Measurements from ENCODE around the gene MED8. TPM values are rescaled to one million over a fixed set of nuclear protein-coding genes. Genes with fewer than 3 reads are reported as not detected.
A peak's percentile ranks its signal among the peaks of the same experiment; 100 is the strongest.

The MED8 gene
- total and polyA plus RNA-seq, 9 of the 15 experiments (the other 6 are each of a cell fraction or from before 2014, with no cell fraction given), result 23.0 to 120 (median 56.4) TPM

- TF ChIP-seq ZBTB7A (IDR thresholded peaks at IDR 0.05; ENCODE audit: borderline replicate concordance, control insufficient read depth, low read depth, low read length) (peak; percentile 87), TRIM24 (IDR thresholded peaks at IDR 0.05) (peak; percentile 60 to 76; a peak in 2 of 4 replicates), CXXC5 (CRISPR knock-in tag; IDR thresholded peaks at IDR 0.05) (no peak), HDAC2 (IDR thresholded peaks at IDR 0.05) (peak; percentile 56; the same call in 1 of the 2 replicates)
Measured at GRCh38 chr1:43345120-43345519, 44.5 kb downstream of the MED8 start (continued).

DNA sequence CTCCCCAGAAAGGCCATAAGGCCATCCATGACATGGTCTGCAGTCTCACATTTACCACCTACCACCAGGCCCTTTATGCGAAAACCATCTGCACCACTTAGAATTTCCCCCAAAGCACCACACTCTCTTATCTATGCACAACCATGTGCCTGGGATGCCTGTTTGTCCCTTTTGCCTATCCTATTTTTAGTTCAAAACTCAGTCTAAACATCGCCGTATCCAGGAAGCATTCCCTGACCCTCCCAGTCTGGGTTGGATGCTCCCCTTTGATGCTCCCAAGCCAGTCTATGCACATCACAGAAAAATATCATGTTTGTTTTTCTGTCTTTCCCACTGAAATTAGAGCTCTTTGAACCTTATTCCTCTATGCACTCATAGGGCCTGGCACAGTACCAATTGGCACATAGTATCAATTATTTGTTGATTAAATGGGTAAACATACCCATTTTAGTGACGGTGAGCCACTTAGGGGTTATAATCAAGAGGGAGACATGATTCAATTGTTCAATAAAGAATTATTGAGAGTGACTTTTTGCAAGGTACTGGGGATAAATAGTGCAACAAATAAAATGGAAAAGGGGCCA is 45.2 kb downstream of the MED8 start:
- no TSS peak for BruUV-seq (replicated peaks)
- no peaks in the 10 kb centered on the region for H3K9me3 ChIP-seq (replicated peaks; ENCODE audit: control insufficient read depth, insufficient read depth, low read depth, low read length)
- TF ChIP-seq ZBTB1 (CRISPR knock-in tag; IDR thresholded peaks at IDR 0.05; ENCODE audit: borderline replicate concordance, low read depth), result no peak
- peak in 1 of 2 experiments; percentile 51; a peak in 2 of 4 replicates for TF ChIP-seq HDAC1 (IDR thresholded peaks at IDR 0.05)
- no peak for TF ChIP-seq XRCC4 (IDR thresholded peaks at IDR 0.05; ENCODE audit: extremely low read depth, insufficient read depth, insufficient read length)
- no peak for TF ChIP-seq PTTG1 (tag; IDR thresholded peaks at IDR 0.05; ENCODE audit: low read depth)
- TF ChIP-seq TCFL5 (CRISPR knock-in tag; conservative IDR thresholded peaks at IDR 0.05), result no peak
- TF ChIP-seq ETV1 (tag; conservative IDR thresholded peaks at IDR 0.05; ENCODE audit: low read depth), result no peak
- TF ChIP-seq TAL1 (IDR thresholded peaks at IDR 0.05), result peak; percentile 40; the same call in 1 of the 2 replicates
- no peak for TF ChIP-seq SAFB (IDR thresholded peaks at IDR 0.05; ENCODE audit: borderline replicate concordance, low read depth, low read length)
- no peak for TF ChIP-seq ZNF274 (IDR thresholded peaks at IDR 0.05; ENCODE audit: borderline replicate concordance, low read depth, low read length)
- TF ChIP-seq KLF1 (tag; IDR thresholded peaks at IDR 0.05), result no peak
- TF ChIP-seq ZNF717 (CRISPR knock-in tag; IDR thresholded peaks at IDR 0.05), result no peak
- 0 out of 4 replicates have a peak, but pooled peaks of 1 of the 2 experiments have one; percentile 16 for TF ChIP-seq TRIM24 (IDR thresholded peaks at IDR 0.05)
- no peak for TF ChIP-seq BMI1 (IDR thresholded peaks at IDR 0.05; ENCODE audit: low read length)
- TF ChIP-seq POLR2B (IDR thresholded peaks at IDR 0.05; ENCODE audit: low read depth, partially characterized antibody), result no peak
- no peak for TF ChIP-seq SMARCA4 (IDR thresholded peaks at IDR 0.05)
- peak; percentile 92 for TF ChIP-seq MEF2A (IDR thresholded peaks at IDR 0.05; ENCODE audit: control insufficient read depth, low read depth, low read length)

More for the DNA sequence above, 45.2 kb downstream of the MED8 start:
- Histone ChIP-seq H3K9ac (ENCODE audit: insufficient read depth in 1 of 2, low read depth in 2 of 2, low read length in 2 of 2) (peak overlapping the region in 1 of 2 experiments; percentile 10; a peak in 1 of 4 replicates), H3K4me2 (ENCODE audit: insufficient read depth, low read length) (peak overlapping the region; percentile 17; the same call in 1 of the 2 replicates), H3K4me3 (no peak overlapping the region), H3K79me2 (ENCODE audit: control insufficient read depth, insufficient read depth, low read length) (no peaks in the 10 kb centered on the region), H3K36me3 (ENCODE audit: control insufficient read depth, insufficient read depth, low read length) (no peaks in the 10 kb centered on the region), H2AFZ (ENCODE audit: low read depth, low read length) (peak overlapping the region; percentile 16; the same call in 1 of the 2 replicates), H3K27me3 (ENCODE audit: control insufficient read depth in 2 of 2, insufficient read depth in 2 of 2, low read length in 2 of 2) (peaks cover 0 to 5% of the 10 kb centered on the region in 2 experiments; a peak in 2 of 5 replicates), H4K20me1 (replicated peaks; ENCODE audit: control insufficient read depth, insufficient read depth, low read length) (no peaks in the 10 kb centered on the region), H3K27ac (ENCODE audit: extremely low read depth, low read depth, low read length) (no peak overlapping the region), H3K9me1 (ENCODE audit: control insufficient read depth, insufficient read depth, low read length) (no peaks in the 10 kb centered on the region), H3K4me1 (replicated peaks in 1 of 2; ENCODE audit: control insufficient read depth in 2 of 2, insufficient read depth in 2 of 2, low read length in 2 of 2) (peaks cover 10 to 21% of the 10 kb centered on the region in 2 experiments; a peak in 4 of 5 replicates)
- intact Hi-C loops (cut with micrococcal nuclease), result no loop called here
- ChIA-PET CTCF (ENCODE audit: low intra/inter-chr PET ratio) (no interaction called here), POLR2A (interaction anchor here (0.6 to 1.4 kb wide), 3 partner anchors 9 to 44 kb away, joined by 3 to 4 read pairs (median 3); no protein-coding TSS in a partner anchor)
- peak in 2 of 4 experiments; percentile 63 to 64 for DNase-seq (ENCODE audit: extremely low read depth in 1 of 4, low spot score in 3 of 4)
- in situ Hi-C loops (cut with MboI), result no loop called here
- FAIRE-seq, result peak; percentile 90
- 18% methylated on average over 4 of the region's 4 CpGs for WGBS (ENCODE audit: insufficient coverage, low coverage, missing lambda C conversion rate)
- ATAC-seq, result peak; percentile 61
